SK-N-SH treated with all-trans-retinoic acid at 6 μM for 48 hours (cell line): ENCODE results near the gene SH2D2A.

Experiments
- CREB5 ChIP-seq: fragments of 250-450 bp; sonication (Bioruptor Pico); IDR thresholded peaks from 2 replicates; pipeline ENCODE4 v1.5.1; 2020; ENCODE audit warnings: low read depth, mild to moderate bottlenecking, moderate library complexity
- CSDC2 ChIP-seq: fragments of 250-450 bp; sonication (Bioruptor Pico); IDR thresholded peaks from 2 replicates; pipeline ENCODE4 v1.5.0; 2020; ENCODE audit warnings: mild to moderate bottlenecking, moderate library complexity
- ESRRG ChIP-seq: fragments of 250-450 bp; sonication (Bioruptor Pico); IDR thresholded peaks from 2 replicates; pipeline ENCODE4 v1.6.1; 2021; ENCODE audit warnings: mild to moderate bottlenecking
- GLIS3 ChIP-seq: fragments of 250-450 bp; sonication (Bioruptor Pico); IDR thresholded peaks from 2 replicates; pipeline ENCODE4 v1.5.0; 2020; ENCODE audit warnings: mild to moderate bottlenecking, moderate library complexity
- PATZ1 ChIP-seq: fragments of 250-450 bp; sonication (Bioruptor Pico); IDR thresholded peaks from 2 replicates; pipeline ENCODE4 v1.8.0; 2020; ENCODE audit warnings: mild to moderate bottlenecking, moderate library complexity, borderline replicate concordance
- RARB ChIP-seq: fragments of 250-450 bp; sonication (Bioruptor Pico); IDR thresholded peaks from 2 replicates; pipeline ENCODE4 v1.8.0; 2021; ENCODE audit warnings: mild to moderate bottlenecking, moderate library complexity
- TOX ChIP-seq: fragments of 250-450 bp; sonication (Bioruptor Pico); IDR thresholded peaks from 2 replicates; pipeline ENCODE4 v1.8.0; 2021; ENCODE audit warnings: mild to moderate bottlenecking, moderate library complexity, borderline replicate concordance
- ZFP3 ChIP-seq: fragments of 250-450 bp; sonication (Bioruptor Pico); IDR thresholded peaks from 2 replicates; pipeline ENCODE4 v1.5.0; 2020; ENCODE audit warnings: mild to moderate bottlenecking, moderate library complexity
- ZFP30 ChIP-seq: fragments of 450-650 bp; formaldehyde crosslinking; IDR thresholded peaks from 2 replicates; pipeline ENCODE4 v1.5.0; 2022; ENCODE audit warnings: mild to moderate bottlenecking, moderate library complexity
- ZNF565 ChIP-seq: fragments of 450-650 bp; formaldehyde crosslinking; conservative IDR thresholded peaks from 2 replicates; pipeline ENCODE4 v1.5.0; 2020; ENCODE audit warnings: low read depth, mild to moderate bottlenecking, moderate library complexity
- ZNF8 ChIP-seq: fragments of 450-650 bp; formaldehyde crosslinking; IDR thresholded peaks from 2 replicates; pipeline ENCODE4 v1.5.0; 2020; ENCODE audit warnings: mild to moderate bottlenecking, moderate library complexity

- TF ChIP-seq ZFP3 (no peak), ZNF8 (no peak), ZFP30 (no peak), CREB5 (CRISPR knock-in tag) (no peak), RARB (CRISPR knock-in tag) (no peak), TOX (no peak), PATZ1 (CRISPR knock-in tag) (no peak), ZNF565 (CRISPR knock-in tag) (no peak), ESRRG (CRISPR knock-in tag) (no peak), CSDC2 (CRISPR knock-in tag) (no peak), GLIS3 (CRISPR knock-in tag) (no peak)
Observed at GRCh38 chr1:156785458-156785857, 31.2 kb downstream of the SH2D2A start.
